BE2C (cell line): ENCODE measurements around the gene PTPRD.

Source experiments
- DNase-seq: peaks from one replicate; pipeline ENCODE4 v3.0.0-alpha.2; 2020
- H3K27me3 ChIP-seq: fragments of 250-450 bp; sonication (Bioruptor Pico); 2 replicates; pipeline ENCODE4 v1.5.1; 2020; ENCODE audit warnings: mild to moderate bottlenecking
- H3K36me3 ChIP-seq: fragments of 250-450 bp; sonication (Bioruptor Pico); 2 replicates; pipeline ENCODE4 v1.5.1; 2020; ENCODE audit warnings: mild to moderate bottlenecking
- H3K4me1 ChIP-seq: fragments of 250-450 bp; sonication (Bioruptor Pico); 2 replicates; pipeline ENCODE4 v1.5.1; 2020
- H3K4me3 ChIP-seq: 2 replicates; pipeline ENCODE4 v1.5.1; 2011; ENCODE audit warnings: low read depth, low read length
- H3K9me3 ChIP-seq: fragments of 250-450 bp; sonication (Bioruptor Pico); 2 replicates; pipeline ENCODE4 v1.5.1; 2020
- TF ChIP-seq, protein P1 (sequence below): IDR thresholded peaks from 2 replicates; pipeline ENCODE4 v1.5.1; 2012; ENCODE audit warnings: mild to moderate bottlenecking, low read depth, low read length

The PTPRD gene

DNA sequence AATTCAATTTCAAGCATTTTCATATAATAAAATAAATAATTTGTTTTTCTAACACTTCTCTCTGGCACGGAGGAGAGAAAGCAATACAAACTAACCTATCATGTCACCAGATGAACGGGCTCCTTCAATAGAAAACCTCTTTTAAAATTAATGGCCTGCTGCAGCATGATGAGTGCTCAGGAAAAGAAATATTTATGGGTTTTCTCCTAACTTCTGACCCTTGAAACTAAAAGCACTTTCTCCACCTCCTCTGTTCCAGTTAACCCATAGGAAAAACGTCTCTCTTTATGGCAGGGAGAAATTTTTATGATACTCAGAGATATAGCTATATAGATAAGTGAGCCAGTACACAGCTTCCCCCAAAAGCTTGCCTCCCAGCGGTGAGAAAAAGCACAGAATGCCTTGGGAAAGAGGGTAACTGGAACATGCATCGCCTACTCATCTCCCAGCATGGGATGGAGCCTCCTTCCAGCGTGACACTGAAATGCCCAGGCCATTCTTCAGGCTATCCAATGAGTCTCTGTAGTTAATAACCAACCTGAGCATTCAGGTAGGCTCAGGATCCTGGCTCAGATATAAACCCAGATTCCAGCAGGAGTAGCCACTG lies 1850.2 kb downstream of the PTPRD start:
- TF ChIP-seq, protein P1, sequence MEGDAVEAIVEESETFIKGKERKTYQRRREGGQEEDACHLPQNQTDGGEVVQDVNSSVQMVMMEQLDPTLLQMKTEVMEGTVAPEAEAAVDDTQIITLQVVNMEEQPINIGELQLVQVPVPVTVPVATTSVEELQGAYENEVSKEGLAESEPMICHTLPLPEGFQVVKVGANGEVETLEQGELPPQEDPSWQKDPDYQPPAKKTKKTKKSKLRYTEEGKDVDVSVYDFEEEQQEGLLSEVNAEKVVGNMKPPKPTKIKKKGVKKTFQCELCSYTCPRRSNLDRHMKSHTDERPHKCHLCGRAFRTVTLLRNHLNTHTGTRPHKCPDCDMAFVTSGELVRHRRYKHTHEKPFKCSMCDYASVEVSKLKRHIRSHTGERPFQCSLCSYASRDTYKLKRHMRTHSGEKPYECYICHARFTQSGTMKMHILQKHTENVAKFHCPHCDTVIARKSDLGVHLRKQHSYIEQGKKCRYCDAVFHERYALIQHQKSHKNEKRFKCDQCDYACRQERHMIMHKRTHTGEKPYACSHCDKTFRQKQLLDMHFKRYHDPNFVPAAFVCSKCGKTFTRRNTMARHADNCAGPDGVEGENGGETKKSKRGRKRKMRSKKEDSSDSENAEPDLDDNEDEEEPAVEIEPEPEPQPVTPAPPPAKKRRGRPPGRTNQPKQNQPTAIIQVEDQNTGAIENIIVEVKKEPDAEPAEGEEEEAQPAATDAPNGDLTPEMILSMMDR, result no peak
- Histone ChIP-seq H3K27me3 (no peaks in the 10 kb centered on the region), H3K9me3 (no peaks in the 10 kb centered on the region), H3K4me1 (no peaks in the 10 kb centered on the region), H3K36me3 (no peaks in the 10 kb centered on the region), H3K4me3 (no peak overlapping the region)
- DNase-seq, result no peak

DNA sequence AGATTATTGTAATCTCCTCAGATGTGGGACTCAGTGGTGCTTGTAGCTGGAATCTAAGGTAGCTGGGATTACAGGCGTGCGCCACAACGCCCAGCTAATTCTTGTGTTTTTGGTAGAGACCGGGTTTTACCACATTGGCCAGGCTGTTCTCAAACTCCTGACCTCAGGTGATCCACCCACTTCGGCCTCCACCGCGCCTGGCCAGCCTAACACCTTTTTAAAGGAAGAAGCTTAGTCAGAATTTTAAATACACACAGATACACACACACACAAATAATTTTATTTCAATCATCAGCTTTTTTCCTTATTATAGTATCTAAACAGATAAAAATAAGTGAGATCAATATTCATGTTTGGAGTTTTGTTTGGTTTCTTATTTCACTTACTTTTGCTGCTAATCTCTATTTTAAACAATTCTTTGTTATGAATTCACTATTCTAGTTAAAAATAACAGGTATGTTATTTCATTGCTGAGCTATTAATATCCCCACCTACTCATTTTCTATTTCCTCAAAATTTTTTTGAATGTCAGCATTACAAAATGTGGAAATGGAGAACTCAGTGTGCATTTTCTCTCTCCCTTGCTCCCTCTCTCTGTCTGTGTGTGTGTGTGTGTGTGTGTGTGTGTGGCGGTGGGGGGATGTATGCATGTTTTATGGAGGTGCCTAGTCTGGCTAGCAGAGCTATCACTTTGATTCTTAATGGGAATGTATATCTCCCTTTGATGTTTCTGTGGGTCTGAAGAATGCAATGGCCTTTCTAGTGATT lies 1852.6 kb downstream of the PTPRD start:
- TF ChIP-seq, protein P1, result no peak
- DNase-seq, result no peak
- no peak overlapping the region for H3K4me3 ChIP-seq

DNA sequence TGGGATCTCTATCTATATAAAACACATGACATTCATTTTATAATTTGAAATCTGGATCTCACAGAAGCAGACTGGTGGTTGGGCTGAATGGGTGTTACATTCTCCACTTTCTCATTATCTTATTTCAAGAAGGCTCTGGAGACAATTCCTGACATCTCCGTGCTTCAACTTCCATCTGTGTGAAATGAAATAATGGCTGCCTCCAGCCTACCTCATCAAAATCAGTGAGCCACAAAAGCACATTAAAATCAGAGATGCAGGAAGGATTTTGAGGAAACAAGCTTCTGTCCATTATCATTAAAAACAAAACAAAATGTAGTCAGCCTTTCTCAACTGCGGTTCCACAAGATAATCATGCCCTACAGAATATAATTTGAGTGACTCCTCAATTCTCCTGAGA lies 1854.9 kb downstream of the PTPRD start:
- Histone ChIP-seq H3K4me1 (no peaks in the 10 kb centered on the region), H3K27me3 (no peaks in the 10 kb centered on the region), H3K9me3 (no peaks in the 10 kb centered on the region), H3K4me3 (no peak overlapping the region), H3K36me3 (no peaks in the 10 kb centered on the region)
- TF ChIP-seq, protein P1, result no peak
- DNase-seq, result no peak

More for the DNA sequence above, 1852.6 kb downstream of the PTPRD start:
- Histone ChIP-seq H3K4me1 (no peaks in the 10 kb centered on the region), H3K9me3 (no peaks in the 10 kb centered on the region), H3K27me3 (no peaks in the 10 kb centered on the region), H3K36me3 (no peaks in the 10 kb centered on the region)

DNA sequence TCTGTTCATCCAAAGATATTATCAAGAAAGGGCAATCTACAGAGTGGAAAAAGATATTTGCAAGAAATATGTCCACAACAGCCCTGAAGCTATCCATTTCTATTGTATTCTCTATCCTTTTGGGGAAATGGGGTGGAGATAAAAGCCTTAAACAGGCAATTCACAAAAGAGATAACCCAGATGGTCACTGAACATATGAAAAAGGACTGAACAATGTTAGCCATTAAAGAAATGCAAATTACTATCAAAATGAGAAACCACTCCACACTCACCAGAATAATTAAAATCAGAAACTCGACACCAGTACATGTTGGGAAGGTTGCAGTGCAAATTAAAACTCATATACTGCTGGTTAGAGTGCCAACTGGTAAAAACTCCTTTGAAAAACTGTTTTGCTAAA lies 1858.1 kb downstream of the PTPRD start:
- TF ChIP-seq, protein P1, result no peak
- Histone ChIP-seq H3K36me3 (no peaks in the 10 kb centered on the region), H3K4me1 (no peaks in the 10 kb centered on the region), H3K4me3 (no peak overlapping the region), H3K9me3 (no peaks in the 10 kb centered on the region), H3K27me3 (no peaks in the 10 kb centered on the region)
- no peak for DNase-seq

DNA sequence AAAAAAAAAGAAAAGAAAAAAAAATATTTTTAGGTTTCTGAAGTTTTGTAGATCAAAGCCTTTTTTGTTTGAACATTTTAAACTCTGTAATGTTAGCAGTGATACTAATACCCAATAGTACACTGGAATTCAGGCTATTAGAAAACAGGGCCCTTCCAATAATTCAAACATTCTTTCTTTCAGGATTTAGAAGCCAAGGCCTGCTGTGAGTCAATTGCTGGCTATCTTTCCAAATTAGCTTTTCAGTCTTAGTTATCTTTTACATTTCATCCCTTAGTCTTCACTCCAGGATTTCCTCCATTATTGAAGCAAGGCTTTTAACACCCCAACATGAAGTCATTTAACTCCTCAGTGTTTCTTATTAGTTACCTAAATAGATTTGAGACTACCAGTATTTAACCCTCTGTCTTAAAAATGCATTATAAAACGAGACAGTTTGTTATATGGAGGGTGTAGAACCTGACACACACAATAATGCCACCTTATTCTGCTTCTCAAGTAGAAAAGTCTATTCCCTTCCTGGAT lies 1861.3 kb downstream of the PTPRD start:
- DNase-seq, result no peak
- H3K27me3 ChIP-seq, result no peaks in the 10 kb centered on the region
- H3K36me3 ChIP-seq, result no peaks in the 10 kb centered on the region
- no peaks in the 10 kb centered on the region for H3K4me1 ChIP-seq
- TF ChIP-seq, protein P1, result no peak
- H3K4me3 ChIP-seq, result no peak overlapping the region
- H3K9me3 ChIP-seq, result no peaks in the 10 kb centered on the region

DNA sequence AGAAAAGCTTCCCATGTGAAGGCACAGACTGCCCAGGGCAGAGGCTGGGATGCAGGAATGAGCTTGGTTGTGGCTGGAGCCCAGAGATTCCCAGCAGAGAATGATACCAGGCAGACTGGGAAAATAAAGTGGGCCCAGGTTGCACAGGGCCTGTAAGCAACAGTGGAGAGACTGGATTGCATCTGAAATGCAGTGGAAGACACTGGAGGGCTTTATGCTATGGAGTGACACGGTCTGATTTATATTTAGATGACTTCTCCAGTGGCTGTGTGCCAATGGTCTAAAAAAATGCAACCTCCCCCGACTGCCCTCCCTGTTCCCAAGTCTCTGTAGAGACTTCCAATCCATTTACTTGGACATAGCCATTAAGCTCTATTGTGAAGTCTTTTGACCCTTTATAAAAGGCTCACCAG lies 1862.2 kb downstream of the PTPRD start:
- Histone ChIP-seq H3K4me3 (no peak overlapping the region), H3K4me1 (no peaks in the 10 kb centered on the region), H3K9me3 (no peaks in the 10 kb centered on the region), H3K36me3 (no peaks in the 10 kb centered on the region), H3K27me3 (no peaks in the 10 kb centered on the region)
- TF ChIP-seq, protein P1, result no peak
- DNase-seq, result no peak
